ENCODE measurements around the gene RRAGA.

GRCh38 chr9:19022206-19022605, 27.0 kb upstream of the RRAGA start:
- no peak for TF ChIP-seq POLR2A (IDR thresholded peaks at IDR 0.05; ENCODE audit: low read depth, low read length)
- no peak for TF ChIP-seq POLR2AphosphoS5 (IDR thresholded peaks at IDR 0.05; ENCODE audit: low read depth, low read length)
- TF ChIP-seq TAF1 (IDR thresholded peaks at IDR 0.05; ENCODE audit: borderline replicate concordance, low read depth, low read length): no peak

Data from GM12892 (cell line).